Endothelial cell of umbilical vein (primary cell): ENCODE measurements around the gene PCDHGB4. TPM values are rescaled to one million over a fixed set of nuclear protein-coding genes. Genes with fewer than 3 reads are reported as not detected.

Experiments used
- BruUV-seq: library from RNA; stranded (reverse); fragments of 400-500 nt; replicated peaks from 2 replicates; lab custom pipeline; 2021; lab: Mats Ljungman, UMichigan
- CTCF ChIA-PET: fragments of 300-600, 350-600 bp; sonication (Branson Sonifier 250); formaldehyde crosslinking; loops from one replicate; lab custom pipeline; 2021; ENCODE audit warnings: antibody characterized with exemption, inconsistent platforms; lab: Charles Lee
- POLR2A ChIA-PET: fragments of 300-600, 350-600 bp; sonication (Branson Sonifier 250); formaldehyde crosslinking; loops from one replicate; lab custom pipeline; 2021; ENCODE audit warnings: antibody characterized with exemption, inconsistent platforms; lab: Charles Lee
- DNase-seq: peaks from one replicate; pipeline ENCODE4 v3.0.0-alpha.2; 2011; ENCODE audit warnings: low read depth, low spot score
- FAIRE-seq: peaks from 2 replicates; lab custom pipeline; 2011; peaks lifted over from hg19 to GRCh38; lab: Jason Lieb, UNC
- H2AFZ ChIP-seq: 2 replicates; pipeline ENCODE4 v1.6.0; 2012; ENCODE audit warnings: low read depth, low read length, control low read depth, inconsistent platforms
- H3K27ac ChIP-seq: 2 replicates; pipeline ENCODE4 v1.5.1; 2011; ENCODE audit warnings: low read depth, mild to moderate bottlenecking, control low read depth, low read length, moderate library complexity; ENCODE audit not compliant: insufficient read depth
- H3K27me3 ChIP-seq, 2 experiments: 2 replicates each; pipeline versions ENCODE4 v1.6.0 to v1.6.1; 2011; ENCODE audit warnings: low read length in 2 of 2, mixed read lengths in 1 of 2; ENCODE audit not compliant: control insufficient read depth in 2 of 2, insufficient read depth in 2 of 2
- H3K36me3 ChIP-seq, 2 experiments: 2 replicates in 1 of 2; 3 replicates in 1 of 2; pipeline ENCODE4 v1.5.1; 2011; ENCODE audit warnings: low read length in 2 of 2, mild to moderate bottlenecking in 1 of 2, moderate library complexity in 1 of 2; ENCODE audit not compliant: control insufficient read depth in 2 of 2, insufficient read depth in 2 of 2; ENCODE audit errors: extremely low read depth in 1 of 2
- H3K4me1 ChIP-seq: 3 replicates; pipeline ENCODE4 v1.5.1; 2011; ENCODE audit warnings: mild to moderate bottlenecking, low read length; ENCODE audit not compliant: control insufficient read depth, insufficient read depth; ENCODE audit errors: extremely low read depth
- H3K4me2 ChIP-seq: 2 replicates; pipeline ENCODE4 v1.6.1; 2011; ENCODE audit warnings: low read length, control low read depth, mixed read lengths; ENCODE audit not compliant: insufficient read depth
- H3K4me3 ChIP-seq, 3 experiments: fragments of 200-600 bp in 1 of 3; sonication (generic), shearing (Covaris generic) in 1 of 3; replicated peaks in 1 of 3; 2 replicates each; pipeline ENCODE4 v1.5.1; 2011 to 2016; ENCODE audit warnings: control low read depth in 3 of 3, low read length in 3 of 3, mild to moderate bottlenecking in 2 of 3, inconsistent platforms in 1 of 3, low read depth in 1 of 3, moderate library complexity in 1 of 3; ENCODE audit not compliant: insufficient read depth in 1 of 3
- H3K79me2 ChIP-seq: 2 replicates; pipeline ENCODE4 v1.6.0; 2012; ENCODE audit warnings: low read length, inconsistent platforms; ENCODE audit not compliant: control insufficient read depth, insufficient read depth
- H3K9ac ChIP-seq: replicated peaks from 2 replicates; pipeline ENCODE3; 2011; ENCODE audit warnings: low read length, control low read depth; ENCODE audit not compliant: insufficient read depth; ENCODE audit errors: extremely low read depth
- H3K9me1 ChIP-seq: replicated peaks from 3 replicates; pipeline ENCODE4 v1.6.0; 2011; ENCODE audit warnings: mild to moderate bottlenecking, low read length; ENCODE audit not compliant: control insufficient read depth, insufficient read depth; ENCODE audit errors: extremely low read depth
- H3K9me3 ChIP-seq: replicated peaks from 2 replicates; pipeline ENCODE4 v1.5.1; 2012; ENCODE audit warnings: low read length, inconsistent platforms; ENCODE audit not compliant: control insufficient read depth, insufficient read depth
- H4K20me1 ChIP-seq: replicated peaks from 2 replicates; pipeline ENCODE3; 2011; ENCODE audit warnings: mild to moderate bottlenecking, low read length; ENCODE audit not compliant: control insufficient read depth, insufficient read depth; ENCODE audit errors: extremely low read depth
- CTCF ChIP-seq, 2 donors: IDR thresholded peaks; 1 replicate in 1 of 2; 2 replicates in 1 of 2; pipeline ENCODE4 v1.5.1; 2011; ENCODE audit warnings: low read length in 2 of 2, mild to moderate bottlenecking in 2 of 2, moderate library complexity in 2 of 2, control low read depth in 1 of 2, inconsistent platforms in 1 of 2, low read depth in 1 of 2; ENCODE audit not compliant: insufficient read depth in 1 of 2; ENCODE audit errors: extremely low read depth in 1 of 2
- EZH2 ChIP-seq: IDR thresholded peaks from 2 replicates; pipeline ENCODE4 v1.6.1; 2012; ENCODE audit warnings: borderline replicate concordance, low read depth, mild to moderate bottlenecking, moderate library complexity, low read length, inconsistent platforms; ENCODE audit not compliant: severe bottlenecking
- FOS ChIP-seq: IDR thresholded peaks from 2 replicates; pipeline ENCODE4 v1.6.1; 2011; ENCODE audit warnings: mild to moderate bottlenecking, low read length, moderate library complexity, borderline replicate concordance; ENCODE audit not compliant: insufficient read depth
- GATA2 ChIP-seq: IDR thresholded peaks from 2 replicates; pipeline ENCODE4 v1.7.0; 2011; ENCODE audit warnings: low read depth, mild to moderate bottlenecking, moderate library complexity, mixed read lengths, low read length; ENCODE audit not compliant: insufficient read length, insufficient read depth
- JUN ChIP-seq: IDR thresholded peaks from 2 replicates; pipeline ENCODE4 v1.6.1; 2011; ENCODE audit warnings: borderline replicate concordance, low read depth; ENCODE audit not compliant: insufficient read length, insufficient read depth
- MAX ChIP-seq: IDR thresholded peaks from 2 replicates; pipeline ENCODE4 v1.6.1; 2011; ENCODE audit not compliant: insufficient read depth, insufficient read length
- MYC ChIP-seq: IDR thresholded peaks from one replicate; pipeline ENCODE4 v1.6.1; 2011; ENCODE audit warnings: mild to moderate bottlenecking, low read depth, low read length
- POLR2A ChIP-seq: IDR thresholded peaks from 2 replicates; pipeline ENCODE4 v1.6.1; 2012; ENCODE audit warnings: low read depth, mild to moderate bottlenecking, control low read depth, low read length
- POLR2AphosphoS5 ChIP-seq: IDR thresholded peaks from 2 replicates; pipeline ENCODE4 v1.6.1; 2012; ENCODE audit warnings: low read depth, mild to moderate bottlenecking, control low read depth, low read length, moderate library complexity; ENCODE audit not compliant: insufficient read depth
- dilution Hi-C: fragments of 300-500 bp; cut with MboI; formaldehyde crosslinking; loops from one replicate; pipeline ENCODE4 v1.15.0; 2019; ENCODE audit warnings: low sequenced_read_pairs; ENCODE audit not compliant: extremely low pct_ligation_motif_present
- intact Hi-C: fragments of 100-400 bp; cut with micrococcal nuclease; formaldehyde crosslinking; loops from one replicate; pipeline ENCODE4 v1.10.0; 2022
- polyA plus RNA-seq, 4 experiments: library from polyadenylated mRNA; depleted of rRNA in 3 of 4; stranded (reverse) in 3 of 4; unstranded in 1 of 4; fragments of >200 nt; gene quantifications; 2 replicates each; pipeline versions ENCODE4 v1.2.1 to v1.2.3, GENCODE V29; 2011 to 2012; ENCODE audit warnings: missing spikeins in 1 of 4
- total RNA-seq: library from RNA; stranded (reverse); gene quantifications from 2 replicates; pipeline ENCODE4 v1.2.3, GENCODE V29; 2021

Gene PCDHGB4
- total and polyA plus RNA-seq, 2 donors (not counting 3 experiments of a cell fraction or from before 2014, with no cell fraction given), result 6.5 to 6.9 TPM

GRCh38 chr5:141371572-141372475 is 15.7 kb upstream of the PCDHGB4 start:
- Histone ChIP-seq H2AFZ (no peak overlapping the region), H3K4me1 (no peaks in the 10 kb centered on the region), H3K79me2 (no peaks in the 10 kb centered on the region), H3K9me3 (no peaks in the 10 kb centered on the region), H3K4me3 (no peak overlapping the region), H3K27ac (no peak overlapping the region), H3K9ac (no peak overlapping the region), H3K9me1 (no peaks in the 10 kb centered on the region), H3K4me2 (no peak overlapping the region), H3K36me3 (no peaks in the 10 kb centered on the region), H4K20me1 (no peaks in the 10 kb centered on the region), H3K27me3 (peaks cover 32 to 82% of the 10 kb centered on the region in 2 experiments)
- DNase-seq (no peak), FAIRE-seq (no peak)
- ChIA-PET POLR2A (no interaction called here), CTCF (interaction anchor here (1.0 to 3.5 kb wide), 10 partner anchors 9 to 192 kb away, joined by 3 to 57 read pairs (median 10); partner anchors contain the start of genes PCDHB14, PCDHGA10, PCDHGA11 and PCDHGA4)
- BruUV-seq, result no TSS peak
- intact Hi-C loops (loop anchor here (5.0 kb wide), 1 partner anchor 50 kb away; the partner anchor contains the start of gene PCDHGA11), dilution Hi-C loops (no loop called here)
- TF ChIP-seq JUN (no peak), POLR2A (no peak), GATA2 (no peak), MYC (no peak), EZH2 (no peak), CTCF (IDR thresholded peaks at IDR 0.05; ENCODE audit: extremely low read depth in 1 of 2, insufficient read depth in 1 of 2, low read depth in 1 of 2, low read length in 2 of 2) (no peak), POLR2AphosphoS5 (no peak), FOS (no peak), MAX (no peak)
